HG03571 (cell line): ENCODE data around the gene TMCO6.
"Not testable (repeated sequence)": the region's sequence is repeated elsewhere in the genome, so short reads cannot be mapped to it uniquely, and the experiment has no call there.

ENCODE experiments used
- ATAC-seq: cut with Tn5 transposase; IDR thresholded peaks from one replicate; pipeline ENCODE4 v1.9.1; 2021; ENCODE audit not compliant: unreplicated experiment

Gene TMCO6

DNA sequence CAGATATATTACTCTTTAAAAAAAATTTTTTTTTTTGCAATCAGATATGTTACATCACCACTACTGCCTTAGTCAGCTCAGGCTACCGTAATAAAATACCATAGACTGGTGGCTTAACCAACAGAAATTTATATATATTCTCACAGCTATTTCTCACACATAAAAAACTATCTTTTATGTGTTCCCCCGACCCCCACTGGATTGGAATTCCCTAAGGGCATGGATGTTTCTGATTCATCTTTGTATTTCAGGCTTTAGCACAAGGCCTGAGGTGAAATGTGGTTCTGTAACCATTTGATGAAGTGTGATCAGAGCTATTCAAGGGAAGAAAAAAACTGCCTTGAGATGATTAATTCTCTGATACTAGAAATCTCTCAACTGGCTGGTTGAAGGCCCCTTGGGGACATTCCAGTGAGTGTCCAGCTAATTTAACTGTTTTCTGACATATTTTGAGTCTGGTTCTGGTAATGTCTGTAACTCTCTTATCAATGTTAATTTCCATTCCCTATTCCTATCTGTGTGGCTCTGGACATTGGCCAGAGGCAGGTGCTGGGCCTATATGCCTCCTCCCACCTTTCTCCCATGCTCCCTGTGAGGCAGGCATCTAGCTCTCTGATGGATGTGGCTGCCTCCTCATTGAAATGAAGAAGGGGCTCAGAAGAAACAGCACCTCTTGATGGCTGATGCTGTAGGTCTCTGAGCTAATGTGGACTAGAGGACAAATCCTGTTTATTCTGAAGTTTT, 8.8 kb upstream of the TMCO6 start:
- ATAC-seq, result no peak

DNA sequence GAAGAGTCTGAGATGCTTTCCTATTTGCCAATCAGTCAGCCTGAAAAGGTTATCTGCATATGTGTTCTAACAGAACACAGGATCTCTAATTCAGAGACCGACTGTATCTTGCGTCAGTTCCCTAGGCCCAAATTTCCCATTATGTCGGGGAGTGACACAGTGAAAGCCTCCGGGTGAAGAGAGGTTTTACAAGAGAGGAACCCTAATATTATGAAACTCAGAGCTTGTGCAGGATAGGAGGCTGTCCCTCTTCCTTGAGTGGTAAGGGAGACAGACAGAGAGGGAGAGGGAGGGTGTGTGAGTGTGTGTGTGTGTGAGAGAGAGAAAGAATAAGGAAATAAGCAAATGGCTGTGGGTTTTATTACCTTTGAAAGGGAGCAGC, 8.2 kb upstream of the TMCO6 start:
- no peak for ATAC-seq

DNA sequence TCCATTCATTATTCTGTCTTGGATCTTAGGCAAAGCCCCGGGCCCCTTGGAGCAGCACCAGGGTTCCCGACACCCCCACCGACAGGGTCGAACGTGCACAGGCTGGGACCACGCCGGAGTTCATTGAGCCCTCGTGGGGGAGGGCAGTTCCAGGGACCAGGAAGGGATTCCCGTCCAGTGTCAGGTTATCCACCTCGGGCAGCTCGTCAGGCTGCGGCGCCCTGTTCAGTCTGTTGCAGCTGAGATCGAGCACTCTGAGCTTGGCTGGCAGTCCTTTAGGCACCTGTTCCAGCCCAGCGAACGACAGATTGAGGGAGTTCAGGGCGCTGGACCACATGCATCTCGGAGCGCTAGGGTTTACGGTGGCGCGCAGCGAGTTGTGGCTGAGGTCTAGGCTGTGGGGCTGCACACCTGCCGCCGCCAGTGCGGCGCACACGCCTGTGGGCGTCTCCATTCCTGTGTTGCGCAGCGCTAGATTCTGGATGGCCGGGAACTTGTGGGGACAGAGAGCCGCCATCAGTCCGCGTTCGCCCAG, 7.4 kb upstream of the TMCO6 start:
- peak; percentile 21 for ATAC-seq

DNA sequence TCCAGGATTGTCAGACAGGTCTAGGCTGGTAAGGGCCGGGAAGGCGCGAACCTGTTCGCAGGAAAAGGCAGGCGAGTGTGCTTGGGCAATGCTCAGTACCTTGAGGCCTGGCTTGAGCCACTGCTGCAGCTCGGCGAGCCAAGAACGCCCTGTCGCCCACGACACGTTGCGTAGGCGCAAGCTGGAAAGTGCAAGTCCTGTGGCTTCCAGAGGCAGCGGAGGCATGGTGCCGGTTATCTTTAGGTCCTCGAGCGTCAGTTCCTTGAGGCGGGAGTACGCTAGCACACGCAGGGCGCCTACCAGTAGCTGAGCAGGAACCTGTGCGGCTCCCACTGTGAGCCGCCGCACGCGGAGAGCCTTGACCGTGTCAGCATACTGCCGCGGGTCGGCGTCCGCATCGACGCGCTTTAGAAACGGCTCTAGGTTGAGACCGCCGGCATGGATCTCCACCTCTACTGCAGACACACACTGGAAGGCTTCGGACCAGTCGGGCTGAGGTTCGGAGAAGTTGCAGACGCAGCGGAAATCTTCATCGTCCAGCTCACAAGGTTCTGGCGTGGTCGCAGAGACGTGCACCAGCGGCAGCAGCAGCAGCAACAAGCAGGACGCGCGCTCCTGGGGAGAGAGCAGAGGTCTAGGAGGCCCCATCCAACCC, 6.8 kb upstream of the TMCO6 start:
- peak; percentile 47 for ATAC-seq

DNA sequence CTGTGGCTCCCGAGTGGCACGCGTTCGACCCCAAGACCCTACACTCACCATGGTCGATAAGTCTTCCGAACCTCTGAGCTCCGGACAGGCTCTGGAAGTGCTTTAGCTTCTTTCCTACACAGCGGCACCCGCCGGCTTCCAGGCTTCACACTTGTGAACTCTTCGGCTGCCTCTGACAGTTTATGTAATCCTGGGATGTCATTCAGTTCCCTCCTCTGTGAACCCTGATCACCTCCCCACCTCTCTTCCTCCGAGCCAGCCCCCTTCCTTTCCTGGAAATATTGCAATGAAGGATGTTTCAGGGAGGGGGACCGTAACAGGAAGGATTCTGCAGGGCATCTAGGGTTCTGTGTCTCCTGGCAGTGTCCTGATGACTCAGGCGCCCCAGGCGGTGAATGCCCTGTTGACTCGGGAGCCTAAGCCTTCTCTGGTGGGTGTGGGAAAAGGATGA, 6.2 kb upstream of the TMCO6 start, which contains the start of gene CD14:
CD14 (minus strand) TSS at position 155 of the 451 bp plus-strand sequence; CDS start at position 51, 104 bp downstream.
- ATAC-seq, result no peak

DNA sequence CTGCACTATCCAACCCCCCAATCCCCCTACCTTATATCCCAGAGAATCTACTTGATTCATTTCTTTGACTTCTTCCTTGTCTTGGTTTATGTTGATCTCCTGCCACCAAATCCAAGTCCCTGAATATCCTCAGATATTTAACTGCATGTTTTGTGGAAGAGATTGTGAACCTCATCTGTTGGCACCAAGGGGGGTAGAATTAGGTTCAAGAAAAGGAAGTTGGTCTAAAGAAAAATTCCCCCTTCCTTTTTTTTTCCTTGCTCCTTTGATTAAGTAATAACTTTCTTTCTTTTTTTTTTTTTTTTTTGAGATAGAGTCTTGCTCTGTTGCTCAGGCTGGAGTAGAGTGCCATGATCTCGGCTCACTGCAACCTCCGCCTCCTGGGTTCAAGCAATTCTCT, 5.8 kb upstream of the TMCO6 start:
- no peak for ATAC-seq

DNA sequence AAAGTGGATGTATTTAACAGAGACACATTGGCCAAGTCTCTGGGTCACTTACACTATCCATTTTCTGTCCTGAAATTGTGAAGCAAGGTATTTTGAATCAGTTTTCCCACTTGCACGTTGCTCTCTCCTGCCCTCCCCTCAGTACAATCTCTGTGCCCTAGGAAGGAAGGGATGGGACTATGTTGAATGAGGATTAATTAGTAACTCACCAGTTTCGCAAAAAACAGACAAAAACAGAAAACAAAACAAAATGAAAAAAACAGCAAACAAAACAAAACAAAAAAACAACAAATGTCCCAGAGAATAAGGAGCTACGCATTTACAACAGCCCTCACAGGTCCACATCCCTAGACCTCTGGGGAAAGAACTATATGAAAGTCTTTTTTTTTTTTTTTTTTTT, 5.1 kb upstream of the TMCO6 start:
- no peak for ATAC-seq

DNA sequence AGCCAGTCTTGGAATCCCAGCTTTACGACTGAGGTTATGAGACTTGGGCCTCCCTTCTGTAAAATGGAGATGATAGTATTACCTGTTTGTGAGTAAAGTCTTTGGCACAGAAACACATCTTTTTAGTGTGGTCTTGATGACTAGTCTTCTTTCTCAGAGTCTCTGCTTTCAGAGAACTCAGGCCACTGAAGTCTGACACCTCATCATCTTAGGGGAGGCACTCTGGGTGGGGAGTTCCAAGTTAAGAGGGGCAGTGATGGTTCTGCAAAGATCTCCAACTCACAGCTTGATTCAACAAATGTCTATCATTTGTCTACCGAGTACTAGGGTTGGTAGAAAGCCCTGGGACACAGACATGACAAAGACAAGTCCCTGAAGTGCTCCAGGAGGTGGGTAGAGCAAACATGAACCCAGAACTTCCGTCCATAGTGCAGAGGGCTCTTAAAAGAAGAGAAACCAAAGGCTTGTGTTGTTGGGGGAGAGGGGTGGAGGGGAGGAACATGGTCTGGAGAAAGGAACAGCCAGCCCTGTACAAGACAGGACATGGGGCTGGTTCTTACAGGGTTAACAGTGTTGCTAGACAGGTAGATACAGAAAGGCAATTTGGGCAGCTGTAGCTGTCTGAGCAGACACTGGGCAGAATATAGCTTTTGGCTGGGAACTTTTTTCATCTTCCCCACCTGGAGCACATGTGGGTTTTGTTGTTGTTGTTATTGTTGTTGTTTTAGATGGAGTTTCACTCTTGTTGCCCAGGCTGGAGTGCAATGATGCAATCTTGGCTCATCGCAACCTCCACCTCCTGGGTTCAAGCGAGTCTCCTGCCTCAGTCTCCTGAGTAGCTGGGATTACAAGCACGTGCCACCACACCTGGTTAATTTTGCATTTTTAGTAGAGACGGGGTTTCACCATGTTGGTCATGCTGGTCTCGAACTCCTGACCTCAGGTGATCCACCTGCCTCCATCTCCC, 3.7 kb upstream of the TMCO6 start:
- no peak for ATAC-seq

DNA sequence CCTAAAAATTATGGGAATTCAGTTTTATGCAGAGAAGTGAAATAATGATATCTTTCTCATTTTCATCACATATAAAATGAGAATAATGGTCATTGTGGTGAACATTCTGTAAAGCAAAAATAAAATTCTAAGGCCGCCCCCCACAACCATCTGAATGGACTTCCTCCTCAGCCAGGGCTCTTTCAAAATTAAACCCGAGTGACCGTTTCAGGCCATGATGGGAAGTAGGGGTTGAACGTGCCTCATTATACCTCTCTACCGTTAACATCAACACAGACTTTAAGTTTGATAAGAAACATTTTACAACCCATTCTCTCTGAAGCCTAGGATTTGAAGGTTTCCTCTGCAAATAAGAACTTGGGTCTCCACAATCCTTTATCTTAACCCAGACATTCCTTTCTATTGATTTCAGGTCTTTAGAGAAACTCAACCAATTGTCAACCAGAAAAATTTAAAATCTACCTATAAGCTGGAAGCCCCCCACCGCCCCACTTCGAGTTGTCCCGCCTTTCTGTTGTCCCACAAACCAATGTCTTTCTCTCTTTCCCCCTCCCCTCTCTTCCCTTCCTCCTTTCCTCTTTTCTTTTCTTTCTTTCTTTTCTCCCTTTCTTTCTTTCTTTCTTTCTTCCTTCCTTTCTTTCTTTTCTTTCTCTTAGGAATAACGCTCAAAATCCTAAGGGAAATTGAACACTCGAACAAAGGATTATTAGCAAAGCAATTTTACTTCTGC, 1.7 kb upstream of the TMCO6 start:
- ATAC-seq, result no peak

DNA sequence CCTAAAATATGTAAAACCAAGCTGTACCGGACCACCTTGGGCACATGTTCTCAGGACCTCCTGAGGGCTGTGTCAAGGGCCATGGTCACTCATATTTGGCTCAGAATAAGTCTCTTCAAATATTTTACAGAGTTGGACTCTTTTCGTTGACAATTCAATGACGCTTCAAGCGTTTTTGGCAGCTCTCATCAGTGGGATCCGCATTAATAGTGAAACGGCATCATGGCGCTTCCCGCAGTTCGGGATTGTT, 428 bp upstream of the TMCO6 start:
- not testable (repeated sequence) for ATAC-seq

DNA sequence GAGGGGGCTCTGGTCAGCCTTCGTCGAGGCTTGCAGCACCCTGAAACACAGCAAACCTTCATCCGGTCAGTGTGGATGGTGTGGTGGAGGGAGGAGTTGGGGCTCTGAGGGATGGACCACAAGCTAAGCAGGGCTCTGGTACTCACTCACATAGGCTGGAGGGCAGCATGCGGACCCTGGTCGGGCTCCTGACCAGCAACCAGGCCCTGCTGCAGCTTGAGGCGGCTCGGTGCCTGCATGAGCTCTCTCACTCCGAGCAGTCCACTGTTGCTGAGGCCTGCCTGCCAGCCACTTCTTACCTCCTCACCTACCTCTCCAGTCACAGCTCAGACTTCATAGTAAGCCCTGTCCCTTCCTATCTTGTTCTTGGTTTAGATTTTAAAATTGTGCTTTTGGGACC, 2.5 kb downstream of the TMCO6 start:
- ATAC-seq, result no peak

DNA sequence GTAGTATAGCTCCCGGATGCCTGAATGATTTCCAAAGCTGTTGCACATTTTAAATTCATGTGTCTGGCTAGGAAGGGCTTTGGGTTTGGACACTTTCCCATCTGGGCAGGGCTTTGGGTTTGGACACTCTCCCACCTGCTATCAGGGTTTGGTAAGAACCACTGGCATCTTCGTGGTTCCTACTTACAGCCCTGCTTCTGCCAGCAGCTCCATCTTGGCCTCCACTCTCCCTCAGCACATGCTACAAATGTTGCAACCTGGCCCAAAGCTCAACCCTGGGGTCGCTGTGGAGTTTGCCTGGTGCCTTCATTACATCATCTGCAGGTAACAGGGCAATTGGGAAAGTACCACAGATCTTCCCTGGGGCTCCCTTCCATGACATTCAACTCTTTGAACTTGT, 3.5 kb downstream of the TMCO6 start:
- ATAC-seq, result no peak

DNA sequence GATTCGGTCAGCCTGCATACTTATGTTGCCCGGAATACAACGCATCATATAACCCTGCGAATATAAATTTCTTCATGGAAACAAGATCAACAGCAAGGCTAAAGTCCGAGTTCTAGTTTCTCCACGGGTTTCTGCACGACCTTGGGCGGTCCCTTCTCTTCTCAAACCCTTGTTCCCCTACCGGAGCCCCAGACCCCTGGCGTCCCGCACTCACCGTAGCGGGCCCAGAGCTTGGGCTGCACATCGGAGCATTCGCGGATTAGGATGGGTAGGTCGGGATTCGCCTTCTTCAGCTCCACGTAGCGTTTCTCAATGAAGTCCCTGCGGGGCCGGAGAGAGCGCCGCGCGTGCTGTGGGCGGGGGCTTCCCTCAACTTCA, 7.8 kb downstream of the TMCO6 start:
- peak; percentile 20 for ATAC-seq

DNA sequence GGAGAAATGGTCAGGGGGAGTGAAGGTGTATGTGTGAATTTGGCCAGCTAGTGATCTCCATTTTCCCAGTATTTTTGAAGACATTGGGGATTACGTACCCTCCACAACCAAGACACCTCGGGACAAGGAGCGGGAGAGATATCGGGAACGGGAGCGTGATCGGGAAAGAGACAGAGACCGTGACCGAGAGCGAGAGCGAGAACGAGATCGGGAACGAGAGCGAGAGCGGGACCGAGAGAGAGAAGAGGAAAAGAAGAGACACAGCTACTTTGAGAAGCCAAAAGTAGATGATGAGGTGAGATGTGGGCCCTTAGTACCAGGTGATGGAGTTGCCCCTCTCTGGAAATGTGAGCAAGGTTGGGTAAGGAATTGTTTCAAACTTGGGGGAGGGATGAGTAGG, 19.6 kb downstream of the TMCO6 start:
- no peak for ATAC-seq

DNA sequence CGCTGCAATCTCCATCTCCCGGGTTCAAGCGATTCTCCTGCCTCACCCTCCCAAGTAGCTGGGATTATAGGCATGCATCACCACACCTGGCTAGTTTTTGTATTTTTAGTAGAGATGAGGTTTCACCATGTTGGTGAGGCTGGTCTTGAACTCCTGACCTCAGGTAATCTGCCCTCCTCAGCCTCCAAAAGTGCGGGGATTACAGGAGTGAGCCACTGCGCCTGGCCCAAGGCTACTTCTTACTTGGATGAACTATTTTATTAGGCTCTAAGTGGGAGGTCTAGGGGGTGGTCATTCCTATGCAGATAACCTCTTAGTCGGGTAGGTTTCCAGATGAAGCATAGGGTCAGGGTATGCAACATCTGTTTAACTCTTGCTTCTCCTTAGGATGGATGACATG, 21.1 kb downstream of the TMCO6 start:
- not testable (repeated sequence) for ATAC-seq

DNA sequence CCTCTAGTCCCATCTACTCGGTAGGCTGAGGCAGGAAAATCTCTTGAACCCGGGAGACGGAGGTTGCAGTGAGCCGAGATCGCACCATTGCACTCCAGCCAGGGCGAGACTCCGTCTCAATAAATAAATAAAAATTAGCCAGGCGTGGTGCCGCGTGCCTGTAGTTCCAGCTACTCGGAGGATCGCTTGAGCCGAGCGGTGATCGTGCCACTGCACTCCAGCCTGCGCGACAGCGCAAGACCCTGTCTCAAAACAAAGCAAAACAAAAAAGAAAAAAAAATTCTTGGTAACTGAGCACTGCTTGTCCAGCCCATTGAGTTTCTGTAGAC, 24.7 kb downstream of the TMCO6 start:
- no peak for ATAC-seq

DNA sequence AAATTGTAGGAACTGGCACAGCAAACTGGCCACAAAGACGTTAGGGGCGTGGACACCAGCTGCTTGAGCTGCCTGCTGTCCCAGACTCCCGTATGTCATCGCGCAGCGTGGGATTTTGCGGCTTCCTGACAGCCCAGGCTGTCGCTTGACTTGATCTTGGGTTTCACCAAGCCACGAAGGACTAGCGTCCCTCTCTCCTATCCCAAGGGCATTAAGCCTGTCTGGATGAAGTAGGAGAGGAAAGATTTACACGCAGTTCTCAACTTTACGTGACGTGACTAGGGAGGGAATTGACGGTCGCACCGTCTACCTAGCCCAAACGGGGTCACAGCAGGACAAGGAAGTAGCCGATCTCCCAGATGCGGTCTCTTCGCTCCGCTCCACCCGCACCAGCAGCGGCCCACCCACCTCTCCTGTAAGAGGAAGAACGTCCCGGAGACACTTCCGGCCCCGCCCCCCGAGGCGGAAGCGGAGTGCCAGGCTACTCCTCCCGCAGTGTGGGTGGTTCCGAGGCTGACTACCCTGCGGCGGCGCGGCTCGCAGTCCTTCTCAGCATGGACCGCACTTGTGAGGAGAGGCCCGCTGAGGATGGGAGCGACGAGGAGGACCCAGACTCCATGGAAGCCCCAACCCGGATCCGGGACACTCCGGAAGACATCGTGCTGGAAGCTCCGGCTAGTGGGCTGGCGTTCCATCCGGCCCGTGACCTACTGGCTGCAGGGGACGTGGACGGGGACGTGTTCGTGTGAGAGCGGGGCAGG, 25.3 kb downstream of the TMCO6 start, which contains the start of gene WDR55:
WDR55 (plus strand) TSS at position 546 of the 761 bp plus-strand sequence; CDS start at position 555, 9 bp downstream.
- ATAC-seq, result peak; percentile 99

DNA sequence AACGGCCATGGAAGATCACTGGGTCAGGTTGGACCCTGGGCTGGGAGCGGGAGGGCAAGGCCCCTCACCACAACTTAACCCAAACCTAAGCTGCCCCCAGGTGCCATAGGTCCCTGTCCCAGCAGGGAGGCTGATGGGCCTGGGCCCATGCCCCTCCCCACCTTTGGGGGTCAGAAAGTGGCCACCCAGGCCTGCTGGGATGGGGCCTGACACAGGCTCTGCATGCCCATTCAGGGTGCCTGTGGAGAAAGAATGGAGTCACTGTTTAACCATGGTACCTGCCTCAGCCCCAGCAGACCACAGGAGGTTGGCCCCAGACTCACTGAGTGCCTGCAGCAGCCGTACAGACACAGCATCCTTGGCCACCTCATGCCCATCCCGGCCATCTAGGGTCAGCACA, 31.8 kb downstream of the TMCO6 start:
- ATAC-seq, result not testable (repeated sequence)

DNA sequence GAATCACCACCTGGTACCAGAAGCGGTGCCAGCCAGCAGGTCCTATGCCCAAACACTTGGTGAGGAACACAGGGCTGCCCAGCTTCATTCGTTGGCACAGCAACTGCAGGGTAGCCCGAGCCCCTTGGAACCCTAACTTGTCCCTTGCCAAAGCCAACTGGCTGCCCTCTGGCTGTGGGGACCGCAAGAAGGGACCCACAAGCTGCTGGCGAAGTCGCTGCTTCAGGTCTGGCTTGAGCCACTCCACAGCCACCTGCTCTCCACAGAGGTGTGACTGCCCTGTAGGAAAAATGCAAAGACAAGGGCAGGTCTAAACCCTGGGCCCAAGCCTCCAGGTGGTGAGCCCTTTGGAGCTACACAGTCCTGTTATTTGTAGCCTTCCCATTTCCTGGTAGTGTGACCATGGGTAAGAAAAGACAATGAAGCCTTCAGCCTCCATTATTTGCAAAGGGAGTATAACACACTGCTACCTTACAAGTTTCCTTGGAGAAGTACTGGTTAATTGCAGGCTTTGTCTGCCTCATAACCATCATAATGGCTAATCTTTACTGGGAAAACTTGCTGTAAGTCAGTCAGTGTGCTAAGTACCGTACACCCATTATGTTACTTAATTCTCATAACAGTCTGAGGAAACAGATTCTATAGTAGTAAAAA, 32.3 kb downstream of the TMCO6 start:
- no peak for ATAC-seq
